GM21619 (cell line): ENCODE data around the gene NCKAP5.

Experiments used
- ATAC-seq: cut with Tn5 transposase; IDR thresholded peaks from one replicate; pipeline ENCODE4 v1.9.1; 2021; ENCODE audit not compliant: unreplicated experiment

NCKAP5 gene

GRCh38 chr2:132751836-132752235 lies 816.4 kb downstream of the NCKAP5 start:
- ATAC-seq: no peak

DNA sequence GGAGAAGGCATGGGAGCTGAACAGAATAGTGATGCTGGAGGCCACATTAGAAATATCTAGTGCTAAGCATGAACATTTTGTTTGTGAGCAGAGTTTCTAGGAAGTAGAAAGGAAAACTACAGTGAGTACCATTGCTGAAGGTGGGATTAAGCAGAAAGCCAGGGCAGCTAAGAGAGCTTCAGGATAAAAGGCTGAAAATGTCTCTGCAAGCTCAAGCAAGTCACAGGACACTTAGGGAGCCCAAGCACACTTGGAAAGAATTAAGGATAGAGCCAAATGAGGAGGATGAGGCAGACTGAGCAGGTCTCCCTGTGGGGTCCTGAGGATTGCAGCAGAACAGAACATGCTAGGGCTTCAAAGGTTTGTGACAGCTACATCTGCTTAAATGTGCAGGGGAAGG lies 817.7 kb downstream of the NCKAP5 start:
- ATAC-seq: no peak

DNA sequence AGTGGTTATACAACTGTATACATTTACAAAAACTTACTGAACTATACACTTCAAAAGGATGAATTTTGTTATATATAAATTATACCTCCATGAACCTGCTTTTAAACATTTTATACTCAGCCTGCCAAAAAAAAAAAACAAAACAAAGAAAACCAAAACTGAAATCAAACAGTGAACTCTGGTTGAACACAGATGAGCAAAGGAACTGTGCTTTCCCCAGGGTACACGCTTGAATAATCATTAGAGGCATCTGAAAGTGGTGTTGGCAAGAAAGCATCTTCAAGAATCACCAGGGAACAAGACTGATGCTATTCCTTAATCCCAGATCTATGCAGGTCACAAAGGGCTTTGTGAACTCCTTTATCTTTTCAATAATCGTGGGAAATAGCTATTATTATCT lies 821.2 kb downstream of the NCKAP5 start:
- peak; percentile 80 for ATAC-seq

DNA sequence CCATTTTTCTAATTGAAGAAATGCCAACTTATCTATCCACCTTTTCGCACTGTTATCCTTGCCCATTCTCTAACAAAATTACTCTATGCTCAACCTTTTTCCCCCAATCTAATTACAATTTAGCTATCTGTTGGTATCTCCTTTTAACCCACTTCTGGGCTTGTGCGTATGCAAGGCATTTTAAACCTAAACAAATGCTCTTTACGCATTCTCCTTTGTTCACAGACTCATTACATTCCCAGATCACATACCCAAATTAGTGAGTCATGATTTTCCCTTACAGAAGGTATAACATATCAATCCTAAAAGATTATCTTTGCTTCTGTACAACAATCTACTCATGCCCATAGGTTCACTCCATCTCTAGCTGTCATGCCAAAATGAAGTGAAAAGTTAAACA lies 826.5 kb downstream of the NCKAP5 start:
- no peak for ATAC-seq

DNA sequence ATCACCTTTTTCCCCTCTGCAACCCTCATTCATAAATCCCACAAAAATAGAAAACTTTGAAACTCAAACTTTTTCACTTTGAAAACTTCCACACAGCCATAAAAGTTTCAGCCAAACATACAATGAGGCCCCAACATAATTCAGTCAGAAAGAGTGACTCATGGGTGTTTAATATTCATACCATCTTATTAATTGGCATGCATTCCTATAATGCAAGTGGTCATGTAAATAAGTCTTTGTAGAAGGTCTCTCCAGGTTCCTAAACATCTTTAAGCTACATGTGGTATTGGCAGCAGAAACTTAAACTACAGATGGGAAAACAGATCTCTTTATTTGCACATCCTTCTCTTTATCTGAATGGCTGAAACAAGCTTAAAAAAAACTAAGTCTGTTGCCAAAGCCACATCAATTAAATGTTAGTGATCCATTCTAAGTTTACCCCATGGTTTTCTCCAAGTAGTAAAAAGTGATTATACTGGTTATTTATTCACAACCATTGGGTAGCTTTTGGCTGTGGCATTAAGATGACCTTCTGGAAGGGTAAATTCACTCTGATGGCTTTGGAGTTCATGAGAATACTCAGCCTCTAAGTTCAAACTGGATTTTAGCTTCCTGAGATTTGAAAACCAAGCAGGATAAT lies 828.1 kb downstream of the NCKAP5 start:
- ATAC-seq: no peak

- ATAC-seq: no peak
These were observed 830.0 kb downstream of the NCKAP5 start for GRCh38 chr2:132738223-132738622.

- ATAC-seq: no peak
These were observed 832.2 kb downstream of the NCKAP5 start for GRCh38 chr2:132736059-132736458.

DNA sequence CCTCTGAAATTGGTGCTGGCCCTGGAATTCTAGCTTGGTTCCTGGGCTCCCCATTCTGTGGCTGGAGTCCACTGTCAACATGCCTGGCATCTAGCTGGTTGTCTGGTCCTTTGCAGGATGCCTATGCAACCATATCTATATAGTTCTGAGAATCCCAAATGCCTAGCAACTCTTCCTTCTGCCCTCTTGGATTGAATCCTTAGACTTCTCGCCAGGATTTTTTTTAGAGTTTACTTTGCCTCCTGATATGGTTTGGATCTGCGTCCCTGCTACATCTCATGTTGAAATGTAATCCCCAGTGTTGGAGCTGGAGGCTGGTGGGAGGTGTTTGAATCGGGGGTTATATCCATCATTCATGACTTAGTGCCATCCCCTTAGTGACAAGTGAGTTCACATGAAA lies 833.3 kb downstream of the NCKAP5 start:
- ATAC-seq: no peak

GRCh38 chr2:132733094-132733493 lies 835.2 kb downstream of the NCKAP5 start:
- no peak for ATAC-seq

DNA sequence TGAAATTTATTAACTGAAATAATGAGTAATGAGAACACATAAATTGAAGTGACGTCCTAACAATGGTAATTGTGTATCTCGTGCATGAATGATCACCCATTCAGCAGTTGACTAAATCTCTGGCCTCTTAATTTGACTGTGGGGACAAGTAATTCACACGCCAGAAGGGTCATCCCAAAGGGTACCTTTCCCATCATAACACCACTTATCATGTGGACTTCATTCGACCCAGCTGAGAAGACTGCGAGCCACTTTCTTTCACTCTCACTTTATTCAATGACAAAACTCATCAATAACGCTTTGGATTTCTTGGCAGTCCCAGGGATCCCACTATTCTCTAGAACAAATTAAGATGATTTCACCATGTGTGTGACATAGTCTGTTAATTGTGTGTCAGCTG lies 835.6 kb downstream of the NCKAP5 start:
- no peak for ATAC-seq

- ATAC-seq: no peak
These were observed 836.8 kb downstream of the NCKAP5 start for GRCh38 chr2:132731441-132731840.

GRCh38 chr2:132730611-132731010 lies 837.7 kb downstream of the NCKAP5 start:
- no peak for ATAC-seq

DNA sequence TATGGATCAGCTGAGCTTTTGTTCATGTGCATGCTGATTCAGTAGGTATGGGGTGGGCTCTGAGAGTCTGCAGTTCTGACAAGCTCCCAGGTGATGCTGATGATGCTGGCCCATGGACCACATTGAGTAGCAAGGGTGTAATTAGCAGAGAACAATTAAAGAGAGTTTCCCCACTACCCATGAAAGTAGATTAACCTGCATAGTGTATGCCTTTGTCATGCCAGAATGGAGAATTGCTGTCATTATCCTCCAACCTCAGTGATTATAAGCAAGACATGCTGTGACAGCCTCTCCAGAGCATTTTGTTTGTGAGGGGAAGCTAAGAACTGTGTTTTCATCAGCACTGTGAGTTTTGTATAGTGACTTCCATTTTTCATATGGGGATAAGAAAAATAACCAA lies 838.7 kb downstream of the NCKAP5 start:
- no peak for ATAC-seq

GRCh38 chr2:132726155-132726554 lies 842.1 kb downstream of the NCKAP5 start:
- ATAC-seq: no peak

DNA sequence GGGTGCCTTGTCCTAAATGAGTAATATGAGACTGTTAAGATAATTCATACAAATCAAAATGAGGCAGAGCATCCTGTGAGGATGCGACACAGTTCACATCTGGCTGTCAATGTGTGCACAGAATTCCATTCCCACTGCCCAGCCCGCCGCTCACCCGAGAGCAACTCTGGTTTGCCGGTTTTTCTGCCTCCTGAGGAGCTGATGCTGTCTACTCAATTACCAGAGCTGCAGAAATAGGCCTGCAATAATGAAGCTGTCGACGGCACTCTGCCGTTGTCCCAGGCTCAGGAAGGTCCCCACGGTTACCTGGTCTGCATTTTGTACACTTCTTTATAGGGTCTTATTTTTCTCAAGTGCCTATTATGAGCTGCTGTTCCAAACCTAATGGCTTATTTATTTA lies 842.5 kb downstream of the NCKAP5 start:
- ATAC-seq: no peak

DNA sequence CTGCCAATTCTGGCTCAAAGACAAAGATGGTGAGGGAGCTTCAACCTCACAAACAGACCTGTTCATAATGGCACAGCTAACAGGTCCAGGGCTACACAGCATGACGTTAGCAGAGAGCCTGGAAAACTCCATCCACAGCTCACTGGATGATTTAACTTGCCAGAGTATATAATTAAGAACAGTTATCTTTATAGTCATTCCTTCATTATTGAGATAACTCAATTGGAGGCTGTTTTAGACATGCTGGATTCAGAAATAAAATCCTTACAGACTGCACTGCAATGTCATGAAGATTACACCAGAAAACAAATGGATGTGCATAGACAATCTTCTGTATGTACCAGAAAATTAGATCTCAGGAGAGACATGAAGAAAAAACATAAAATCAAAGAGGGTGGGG lies 843.1 kb downstream of the NCKAP5 start:
- ATAC-seq: no peak

GRCh38 chr2:132721938-132722337 lies 846.3 kb downstream of the NCKAP5 start:
- no peak for ATAC-seq

DNA sequence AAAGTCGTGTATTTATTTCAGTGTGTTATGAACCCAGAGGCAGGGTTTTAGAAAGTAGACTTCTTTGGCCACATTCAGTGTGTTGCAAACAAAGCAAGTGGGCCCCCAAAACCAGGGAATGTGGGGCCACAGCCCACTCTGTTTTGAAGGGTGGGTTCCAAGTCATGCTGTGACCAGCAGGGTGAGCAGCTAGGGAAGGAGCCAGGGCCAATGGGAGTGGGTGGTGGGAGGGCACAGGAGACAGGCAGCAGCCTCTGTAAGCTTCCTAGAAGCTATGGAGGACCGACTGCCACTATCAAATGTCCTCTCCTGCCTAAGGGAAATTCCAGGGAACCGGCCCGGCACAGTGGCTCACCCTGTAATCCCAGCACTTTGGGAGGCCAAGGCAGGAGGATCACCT lies 847.9 kb downstream of the NCKAP5 start:
- ATAC-seq: no peak

GRCh38 chr2:132719480-132719879 lies 848.8 kb downstream of the NCKAP5 start:
- no peak for ATAC-seq

DNA sequence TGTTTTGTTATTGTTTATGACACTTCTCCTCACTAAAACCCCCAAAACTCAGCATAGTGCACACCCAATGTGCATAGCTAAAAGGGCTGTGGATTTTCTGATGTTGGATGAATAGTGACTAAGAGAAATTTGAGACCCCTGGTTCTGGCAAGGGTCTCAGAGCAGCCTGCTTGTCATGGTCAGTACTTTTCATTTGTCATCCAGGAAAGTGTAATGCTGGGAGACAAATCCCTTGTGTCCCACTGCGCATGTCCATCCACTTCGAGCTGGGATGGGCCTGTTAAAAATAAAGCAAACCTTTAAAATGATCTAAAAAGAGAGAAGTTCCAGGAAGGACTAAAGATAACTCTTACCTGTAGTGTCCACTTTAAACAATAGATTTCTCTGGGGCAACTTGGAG lies 851.3 kb downstream of the NCKAP5 start:
- no peak for ATAC-seq

DNA sequence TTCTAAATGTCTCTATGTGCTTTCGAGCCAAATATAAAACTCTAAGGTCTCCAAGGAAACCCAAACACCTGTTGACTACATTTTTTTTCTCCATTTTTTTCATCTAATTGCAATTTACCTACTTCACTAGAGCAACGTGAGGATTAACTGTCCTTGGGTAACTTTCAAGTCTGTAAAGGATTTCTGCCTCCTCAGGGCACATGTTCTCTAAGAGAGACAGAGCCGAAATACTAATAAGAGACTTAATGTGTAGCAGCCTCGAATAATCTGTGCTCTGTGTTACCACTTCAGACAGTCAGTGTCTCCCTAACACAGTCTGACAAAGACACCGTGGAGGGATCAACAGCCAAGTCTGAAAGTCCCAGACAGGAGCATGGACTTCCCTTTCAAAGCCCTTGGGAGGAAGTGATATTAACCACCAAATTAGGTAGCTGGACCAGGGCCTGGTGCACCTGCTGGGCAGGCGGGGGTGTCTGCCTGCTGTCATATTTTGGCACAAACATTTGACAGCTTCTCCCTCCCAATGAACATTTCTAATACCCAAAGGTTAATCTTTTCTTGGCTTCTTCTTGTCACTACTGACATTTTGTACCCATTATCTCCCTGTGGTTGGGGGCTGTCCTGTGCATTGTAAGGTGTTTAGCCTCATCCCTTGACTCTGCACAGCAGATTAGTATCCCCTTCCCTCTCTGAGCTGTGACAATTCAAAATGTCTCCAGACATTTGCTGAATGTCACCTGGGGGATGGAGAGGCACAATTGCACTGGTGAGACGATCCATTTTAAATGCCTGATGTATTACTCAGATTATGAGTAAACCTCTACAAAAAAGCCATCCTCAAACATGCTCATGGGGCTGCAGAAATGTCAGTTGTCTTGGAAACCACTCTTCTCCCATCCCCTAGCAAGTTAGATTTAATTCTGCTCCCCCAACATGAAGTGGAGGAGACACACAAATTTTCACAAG lies 852.6 kb downstream of the NCKAP5 start:
- no peak for ATAC-seq

DNA sequence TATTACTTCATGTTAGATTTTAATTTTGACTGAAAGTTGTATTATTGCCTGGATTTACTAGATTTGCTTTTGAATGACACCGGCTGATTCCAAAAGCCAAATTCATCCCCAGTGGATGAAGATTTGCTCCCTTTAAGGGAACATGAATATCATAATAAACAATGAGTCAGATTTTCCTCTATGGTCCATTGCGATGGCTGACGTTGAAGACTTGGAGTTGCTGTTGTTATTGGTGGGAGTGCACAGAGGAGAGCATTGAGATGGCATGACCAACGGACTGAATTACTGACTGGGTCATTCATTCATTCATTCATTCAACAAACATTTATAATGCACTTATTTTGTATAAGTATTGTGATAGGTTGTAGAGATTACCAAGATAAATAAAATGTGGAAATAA lies 864.9 kb downstream of the NCKAP5 start:
- no peak for ATAC-seq
